ENCODE data around the gene CLCN7.

Gene CLCN7

GRCh38 chr16:1505073-1505844 lies 30.4 kb upstream of the CLCN7 start:
- H3K36me3 ChIP-seq (replicated peaks; ENCODE audit: low read depth, low read length) = peaks cover 24% of the 10 kb centered on the region
- no peaks in the 10 kb centered on the region for H3K4me1 ChIP-seq (ENCODE audit: low read length)

GRCh38 chr16:1503110-1503955 lies 28.5 kb upstream of the CLCN7 start:
- H2AFZ ChIP-seq (ENCODE audit: low read depth, low read length) = no peak overlapping the region
- no peak for TF ChIP-seq EZH2phosphoT487 (IDR thresholded peaks at IDR 0.05; ENCODE audit: low read depth)
- TF ChIP-seq, protein P1, sequence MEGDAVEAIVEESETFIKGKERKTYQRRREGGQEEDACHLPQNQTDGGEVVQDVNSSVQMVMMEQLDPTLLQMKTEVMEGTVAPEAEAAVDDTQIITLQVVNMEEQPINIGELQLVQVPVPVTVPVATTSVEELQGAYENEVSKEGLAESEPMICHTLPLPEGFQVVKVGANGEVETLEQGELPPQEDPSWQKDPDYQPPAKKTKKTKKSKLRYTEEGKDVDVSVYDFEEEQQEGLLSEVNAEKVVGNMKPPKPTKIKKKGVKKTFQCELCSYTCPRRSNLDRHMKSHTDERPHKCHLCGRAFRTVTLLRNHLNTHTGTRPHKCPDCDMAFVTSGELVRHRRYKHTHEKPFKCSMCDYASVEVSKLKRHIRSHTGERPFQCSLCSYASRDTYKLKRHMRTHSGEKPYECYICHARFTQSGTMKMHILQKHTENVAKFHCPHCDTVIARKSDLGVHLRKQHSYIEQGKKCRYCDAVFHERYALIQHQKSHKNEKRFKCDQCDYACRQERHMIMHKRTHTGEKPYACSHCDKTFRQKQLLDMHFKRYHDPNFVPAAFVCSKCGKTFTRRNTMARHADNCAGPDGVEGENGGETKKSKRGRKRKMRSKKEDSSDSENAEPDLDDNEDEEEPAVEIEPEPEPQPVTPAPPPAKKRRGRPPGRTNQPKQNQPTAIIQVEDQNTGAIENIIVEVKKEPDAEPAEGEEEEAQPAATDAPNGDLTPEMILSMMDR (IDR thresholded peaks at IDR 0.05; ENCODE audit: low read depth, low read length) = no peak
- H4K20me1 ChIP-seq (ENCODE audit: insufficient read depth, low read length) = no peaks in the 10 kb centered on the region
- H3K79me2 ChIP-seq (ENCODE audit: low read length) = no peaks in the 10 kb centered on the region
- H3K27ac ChIP-seq (ENCODE audit: low read length) = no peak overlapping the region
- no peak overlapping the region for H3K4me3 ChIP-seq (ENCODE audit: low read length)
- H3K4me2 ChIP-seq (ENCODE audit: low read length) = no peak overlapping the region
- H3K9ac ChIP-seq (ENCODE audit: low read length) = no peak overlapping the region
- peaks cover 24% of the 10 kb centered on the region for H3K36me3 ChIP-seq (replicated peaks; ENCODE audit: low read depth, low read length)
- no peaks in the 10 kb centered on the region for H3K4me1 ChIP-seq (ENCODE audit: low read length)
- no peaks in the 10 kb centered on the region for H3K9me3 ChIP-seq (ENCODE audit: insufficient read depth, low read length)
- H3K27me3 ChIP-seq (ENCODE audit: low read depth, low read length) = no peaks in the 10 kb centered on the region

More at GRCh38 chr16:1505073-1505844, 30.4 kb upstream of the CLCN7 start:
- no peak overlapping the region for H3K4me3 ChIP-seq (ENCODE audit: low read length)
- H3K27me3 ChIP-seq (ENCODE audit: low read depth, low read length) = no peaks in the 10 kb centered on the region
- no peak overlapping the region for H3K4me2 ChIP-seq (ENCODE audit: low read length)
- no peak overlapping the region for H3K9ac ChIP-seq (ENCODE audit: low read length)
- no peaks in the 10 kb centered on the region for H3K79me2 ChIP-seq (ENCODE audit: low read length)
- H3K27ac ChIP-seq (ENCODE audit: low read length) = no peak overlapping the region
- no peaks in the 10 kb centered on the region for H3K9me3 ChIP-seq (ENCODE audit: insufficient read depth, low read length)
- H2AFZ ChIP-seq (ENCODE audit: low read depth, low read length) = no peak overlapping the region
- TF ChIP-seq, protein P1 (IDR thresholded peaks at IDR 0.05; ENCODE audit: low read depth, low read length) = no peak
- no peak for TF ChIP-seq EZH2phosphoT487 (IDR thresholded peaks at IDR 0.05; ENCODE audit: low read depth)
- H4K20me1 ChIP-seq (ENCODE audit: insufficient read depth, low read length) = no peaks in the 10 kb centered on the region

DNA sequence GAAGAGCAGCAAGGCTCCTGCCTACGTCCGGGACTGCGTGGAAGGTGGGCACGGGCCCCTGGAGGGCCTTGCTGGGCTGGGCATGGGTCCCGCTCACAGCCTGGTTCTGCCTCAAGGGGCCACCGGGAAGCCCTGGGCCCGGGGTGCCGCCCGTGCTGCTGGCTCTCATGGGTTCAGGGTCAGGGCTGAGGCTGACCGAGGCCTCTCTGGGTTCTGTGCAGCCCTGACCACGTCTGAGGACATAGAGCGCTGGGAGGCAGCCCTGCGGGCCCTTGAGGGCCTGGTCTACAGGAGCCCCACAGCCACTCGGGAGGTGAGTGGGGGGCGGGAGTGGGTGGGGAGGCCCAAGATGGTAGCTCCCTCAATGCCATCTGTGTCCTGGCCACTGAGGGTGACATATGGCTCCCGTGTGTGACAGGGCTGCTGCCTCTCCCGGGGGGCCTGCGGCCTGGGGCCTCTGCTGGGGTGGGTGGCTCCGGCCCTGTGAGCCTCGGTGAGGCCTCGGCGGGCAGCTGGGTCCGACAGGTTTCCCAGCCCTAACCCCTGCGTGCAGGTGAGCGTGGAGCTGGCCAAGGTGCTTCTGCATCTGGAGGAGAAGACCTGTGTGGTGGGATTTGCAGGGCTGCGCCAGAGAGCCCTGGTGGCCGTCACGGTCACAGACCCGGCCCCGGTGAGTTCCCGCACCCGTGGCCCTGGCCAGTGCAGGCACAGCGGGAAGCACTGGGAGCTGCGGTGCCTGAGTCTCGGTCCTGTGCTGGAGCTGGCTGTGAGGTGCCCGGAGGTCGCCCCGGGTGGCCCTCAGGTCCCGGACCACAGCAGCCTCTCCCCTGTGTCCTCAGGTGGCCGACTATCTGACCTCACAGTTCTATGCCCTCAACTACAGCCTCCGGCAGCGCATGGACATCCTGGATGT lies 27.5 kb upstream of the CLCN7 start:
- TF ChIP-seq EZH2phosphoT487 (IDR thresholded peaks at IDR 0.05; ENCODE audit: low read depth) = no peak
- TF ChIP-seq, protein P1 (IDR thresholded peaks at IDR 0.05; ENCODE audit: low read depth, low read length) = no peak
- no peak overlapping the region for H2AFZ ChIP-seq (ENCODE audit: low read depth, low read length)

More for the DNA sequence above, 27.5 kb upstream of the CLCN7 start:
- peaks cover 27% of the 10 kb centered on the region for H3K36me3 ChIP-seq (replicated peaks; ENCODE audit: low read depth, low read length)
- H3K4me3 ChIP-seq (ENCODE audit: low read length) = no peak overlapping the region
- no peaks in the 10 kb centered on the region for H4K20me1 ChIP-seq (ENCODE audit: insufficient read depth, low read length)
- no peaks in the 10 kb centered on the region for H3K27me3 ChIP-seq (ENCODE audit: low read depth, low read length)
- H3K4me1 ChIP-seq (ENCODE audit: low read length) = no peaks in the 10 kb centered on the region
- no peaks in the 10 kb centered on the region for H3K9me3 ChIP-seq (ENCODE audit: insufficient read depth, low read length)
- H3K27ac ChIP-seq (ENCODE audit: low read length) = no peak overlapping the region
- H3K4me2 ChIP-seq (ENCODE audit: low read length) = no peak overlapping the region
- H3K79me2 ChIP-seq (ENCODE audit: low read length) = no peaks in the 10 kb centered on the region
- H3K9ac ChIP-seq (ENCODE audit: low read length) = no peak overlapping the region

All from OCI-LY3 (cell line).